Suprapubic skin (tissue), 3 donors: ENCODE data around the gene TAS2R3.
A peak's percentile ranks its signal among the peaks of the same experiment; 100 is the strongest.

ENCODE experiments used
- POLR2A ChIP-seq, 2 donors: fragments of 450-650 bp; IDR thresholded peaks; one replicate each; pipeline ENCODE4 v1.6.1; 2017; ENCODE audit warnings: antibody characterized with exemption in 2 of 2, mild to moderate bottlenecking in 2 of 2, moderate library complexity in 2 of 2
- TF ChIP-seq, protein P1 (sequence below), 2 donors: fragments of 200-600 bp in 1 of 2; fragments of 450-650 bp in 1 of 2; sonication (generic) in 1 of 2; IDR thresholded peaks; one replicate each; pipeline ENCODE4 v1.5.1; 2016 to 2019; ENCODE audit warnings: antibody characterized with exemption in 2 of 2, mild to moderate bottlenecking in 1 of 2, moderate library complexity in 1 of 2

DNA sequence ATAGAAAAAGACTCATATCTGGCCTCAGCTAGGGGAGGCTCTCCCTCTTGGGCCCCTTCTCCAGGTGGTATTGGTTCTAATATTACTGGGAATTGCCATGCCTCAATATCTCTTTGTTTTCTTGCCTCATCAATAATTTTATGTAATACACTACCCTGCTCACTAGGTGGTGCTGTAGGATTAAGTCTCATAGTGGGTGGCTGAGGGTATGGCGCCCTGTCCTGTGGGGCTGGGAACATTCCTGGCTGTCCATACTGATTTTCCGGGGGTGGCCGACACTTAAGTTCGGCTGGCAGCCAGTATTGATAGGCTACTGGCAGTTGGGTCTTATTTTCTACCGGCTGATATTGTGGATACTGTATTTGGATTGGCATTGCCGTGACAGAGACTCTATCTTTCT, 9.0 kb upstream of the TAS2R3 start:
- TF ChIP-seq, protein P1, sequence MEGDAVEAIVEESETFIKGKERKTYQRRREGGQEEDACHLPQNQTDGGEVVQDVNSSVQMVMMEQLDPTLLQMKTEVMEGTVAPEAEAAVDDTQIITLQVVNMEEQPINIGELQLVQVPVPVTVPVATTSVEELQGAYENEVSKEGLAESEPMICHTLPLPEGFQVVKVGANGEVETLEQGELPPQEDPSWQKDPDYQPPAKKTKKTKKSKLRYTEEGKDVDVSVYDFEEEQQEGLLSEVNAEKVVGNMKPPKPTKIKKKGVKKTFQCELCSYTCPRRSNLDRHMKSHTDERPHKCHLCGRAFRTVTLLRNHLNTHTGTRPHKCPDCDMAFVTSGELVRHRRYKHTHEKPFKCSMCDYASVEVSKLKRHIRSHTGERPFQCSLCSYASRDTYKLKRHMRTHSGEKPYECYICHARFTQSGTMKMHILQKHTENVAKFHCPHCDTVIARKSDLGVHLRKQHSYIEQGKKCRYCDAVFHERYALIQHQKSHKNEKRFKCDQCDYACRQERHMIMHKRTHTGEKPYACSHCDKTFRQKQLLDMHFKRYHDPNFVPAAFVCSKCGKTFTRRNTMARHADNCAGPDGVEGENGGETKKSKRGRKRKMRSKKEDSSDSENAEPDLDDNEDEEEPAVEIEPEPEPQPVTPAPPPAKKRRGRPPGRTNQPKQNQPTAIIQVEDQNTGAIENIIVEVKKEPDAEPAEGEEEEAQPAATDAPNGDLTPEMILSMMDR (IDR thresholded peaks at IDR 0.05): peak in 1 of 2 donors; percentile 17
- TF ChIP-seq POLR2A (IDR thresholded peaks at IDR 0.05): no peak
